OCI-LY7 (cell line): ENCODE data around the gene NSMCE1. TPM values are rescaled to one million over a fixed set of nuclear protein-coding genes. Genes with fewer than 3 reads are reported as not detected.
A peak's percentile ranks its signal among the peaks of the same experiment; 100 is the strongest.

ENCODE experiments used
- BruUV-seq: library from RNA; stranded (reverse); fragments of 400-500 nt; replicated peaks from 2 replicates; lab custom pipeline; 2021; lab: Mats Ljungman, UMichigan
- CTCF ChIA-PET: fragments of 300-600 bp; sonication (Branson Sonifier 250); formaldehyde crosslinking; loops from one replicate; lab custom pipeline; 2022; ENCODE audit warnings: antibody characterized with exemption; ENCODE audit not compliant: unreplicated experiment; lab: Charles Lee
- POLR2A ChIA-PET: fragments of 300-600 bp; sonication (Branson Sonifier 250); formaldehyde crosslinking; loops from one replicate; lab custom pipeline; 2022; ENCODE audit warnings: antibody characterized with exemption; lab: Charles Lee
- DNase-seq: peaks from one replicate; pipeline ENCODE4 v3.0.0-alpha.2; 2015; ENCODE audit warnings: low spot score
- H2AFZ ChIP-seq: fragments of 200-600 bp; sonication (generic), shearing (Covaris generic); 2 replicates; pipeline ENCODE4 v1.6.1; 2014; ENCODE audit warnings: mild to moderate bottlenecking, antibody characterized with exemption, low read length, moderate library complexity
- H3K27ac ChIP-seq: fragments of 200-600 bp; sonication (generic); 2 replicates; pipeline ENCODE4 v1.5.1; 2014; ENCODE audit warnings: mixed run types, low read depth, mild to moderate bottlenecking, moderate library complexity, low read length, inconsistent platforms; ENCODE audit not compliant: poor library complexity, severe bottlenecking
- H3K36me3 ChIP-seq: fragments of 200-600 bp; sonication (generic); 2 replicates; pipeline ENCODE4 v1.6.1; 2014; ENCODE audit warnings: mild to moderate bottlenecking, antibody characterized with exemption, low read length, moderate library complexity, mixed read lengths; ENCODE audit not compliant: insufficient read depth
- H3K4me1 ChIP-seq: fragments of 200-600 bp; sonication (generic); 2 replicates; pipeline ENCODE4 v1.5.1; 2014; ENCODE audit warnings: mild to moderate bottlenecking, low read length; ENCODE audit not compliant: insufficient read depth, poor library complexity, severe bottlenecking
- H3K4me2 ChIP-seq: fragments of 200-600 bp; sonication (generic); 2 replicates; pipeline ENCODE4 v1.6.1; 2014; ENCODE audit warnings: mild to moderate bottlenecking, low read length
- H3K4me3 ChIP-seq: fragments of 200-600 bp; sonication (generic); 2 replicates; pipeline ENCODE4 v1.5.1; 2014; ENCODE audit warnings: mild to moderate bottlenecking, low read depth, low read length; ENCODE audit not compliant: poor library complexity, severe bottlenecking
- H3K79me2 ChIP-seq: fragments of 200-600 bp; sonication (generic); 2 replicates; pipeline ENCODE4 v1.6.1; 2016; ENCODE audit warnings: low read depth, mild to moderate bottlenecking, low read length, moderate library complexity, mixed read lengths; ENCODE audit not compliant: insufficient read depth
- H3K9me2 ChIP-seq: fragments of 200-600 bp; sonication (generic); 2 replicates; pipeline ENCODE4 v1.6.1; 2016; ENCODE audit warnings: mild to moderate bottlenecking, low read length, mixed read lengths; ENCODE audit not compliant: insufficient read depth
- H3K9me3 ChIP-seq: fragments of 200-600 bp; sonication (generic); 2 replicates; pipeline ENCODE4 v1.6.1; 2014; ENCODE audit warnings: mild to moderate bottlenecking, mixed run types, low read length, mixed read lengths
- H4K20me1 ChIP-seq: fragments of 200-600 bp; sonication (generic); 2 replicates; pipeline ENCODE4 v1.6.1; 2014; ENCODE audit warnings: mild to moderate bottlenecking, antibody characterized with exemption, low read length, moderate library complexity, mixed read lengths; ENCODE audit not compliant: insufficient read depth
- CTCF ChIP-seq: fragments of 200-600 bp; sonication (generic); conservative IDR thresholded peaks from 2 replicates; pipeline ENCODE4 v1.5.1; 2014; ENCODE audit warnings: mild to moderate bottlenecking, antibody characterized with exemption, low read length, moderate library complexity, mixed read lengths
- EZH2phosphoT487 ChIP-seq: fragments of 200-600 bp; sonication (generic); IDR thresholded peaks from 2 replicates; pipeline ENCODE4 v1.6.1; 2018; ENCODE audit warnings: low read depth, borderline replicate concordance, mild to moderate bottlenecking, mixed run types, antibody characterized with exemption, low read length, moderate library complexity, mixed read lengths
- intact Hi-C: fragments of 100-400 bp; cut with micrococcal nuclease; formaldehyde crosslinking; loops from one replicate; pipeline ENCODE4 v1.10.0; 2022; ENCODE audit not compliant: unreplicated experiment
- total RNA-seq, 2 experiments: library from RNA; depleted of rRNA in 1 of 2; stranded (reverse); fragments of >200 nt in 1 of 2; shearing (Covaris generic) in 1 of 2; gene quantifications; 2 replicates each; pipeline ENCODE4 v1.2.3, GENCODE V29; 2014 to 2022

The NSMCE1 gene
- total RNA-seq, 2 experiments from 2014 or later = 51.1 to 84.0 TPM

GRCh38 chr16:27224271-27224737 lies 44.3 kb downstream of the NSMCE1 start:
- intact Hi-C loops = no loop called here
- no peaks in the 10 kb centered on the region for H3K9me2 ChIP-seq
- POLR2A ChIA-PET = no interaction called here
- no peaks in the 10 kb centered on the region for H3K9me3 ChIP-seq
- DNase-seq = no peak
- H3K79me2 ChIP-seq = no peaks in the 10 kb centered on the region
- no peak for TF ChIP-seq EZH2phosphoT487
- no peak overlapping the region for H3K27ac ChIP-seq
- no peak overlapping the region for H3K4me2 ChIP-seq
- peaks cover 8% of the 10 kb centered on the region for H3K4me1 ChIP-seq
- H3K36me3 ChIP-seq = peaks cover 7% of the 10 kb centered on the region; the same call in 1 of the 2 replicates
- BruUV-seq = no TSS peak
- H2AFZ ChIP-seq = no peak overlapping the region
- H4K20me1 ChIP-seq = no peaks in the 10 kb centered on the region
- CTCF ChIA-PET = no interaction called here
- no peak overlapping the region for H3K4me3 ChIP-seq

GRCh38 chr16:27223701-27224100 lies 44.9 kb downstream of the NSMCE1 start:
- peaks cover 8% of the 10 kb centered on the region for H3K4me1 ChIP-seq
- no peak overlapping the region for H2AFZ ChIP-seq
- no peak overlapping the region for H3K4me2 ChIP-seq
- no peaks in the 10 kb centered on the region for H3K79me2 ChIP-seq
- no peak for TF ChIP-seq CTCF
- TF ChIP-seq EZH2phosphoT487 = no peak
- BruUV-seq = no TSS peak
- peaks cover 7% of the 10 kb centered on the region; the same call in 1 of the 2 replicates for H3K36me3 ChIP-seq
- POLR2A ChIA-PET = no interaction called here
- no peaks in the 10 kb centered on the region for H3K9me2 ChIP-seq
- no peak overlapping the region for H3K27ac ChIP-seq
- no peak overlapping the region for H3K4me3 ChIP-seq
- intact Hi-C loops = no loop called here
- H4K20me1 ChIP-seq = no peaks in the 10 kb centered on the region
- CTCF ChIA-PET = interaction anchor here (0.5 kb wide), 1 partner anchor 13 kb away, joined by 3 read pairs; no protein-coding TSS in a partner anchor
- no peak for DNase-seq
- H3K9me3 ChIP-seq = no peaks in the 10 kb centered on the region

DNA sequence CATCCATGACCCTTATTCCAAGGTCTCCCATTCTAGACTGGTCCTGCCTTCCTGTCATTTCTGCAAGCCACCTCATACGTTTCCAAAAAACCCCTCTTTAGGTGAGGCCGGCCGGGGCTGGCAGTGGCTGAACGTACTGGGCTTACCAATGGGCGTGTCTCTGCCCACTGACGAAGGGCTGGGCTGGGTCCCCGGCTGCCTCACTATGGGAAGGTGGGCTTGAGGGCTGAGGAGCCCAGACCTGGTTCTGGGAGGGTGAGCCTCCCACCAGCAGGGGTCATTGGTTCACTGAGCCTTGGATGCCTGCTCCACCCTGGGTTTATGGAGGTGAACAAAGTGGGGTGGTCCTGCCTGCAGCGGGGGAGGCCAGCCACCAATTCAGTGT lies 45.4 kb downstream of the NSMCE1 start:
- no peak for DNase-seq
- peaks cover 8% of the 10 kb centered on the region for H3K4me1 ChIP-seq
- ChIA-PET POLR2A (no interaction called here), CTCF (interaction anchor here (0.5 kb wide), 1 partner anchor 13 kb away, joined by 3 read pairs; no protein-coding TSS in a partner anchor)
- no peaks in the 10 kb centered on the region for H4K20me1 ChIP-seq
- TF ChIP-seq CTCF (peak; percentile 44; the same call in 1 of the 2 replicates), EZH2phosphoT487 (no peak)
- H3K4me3 ChIP-seq = no peak overlapping the region
- no peak overlapping the region for H3K4me2 ChIP-seq
- BruUV-seq = no TSS peak
- H3K79me2 ChIP-seq = no peaks in the 10 kb centered on the region
- no peaks in the 10 kb centered on the region for H3K9me3 ChIP-seq
- no peaks in the 10 kb centered on the region for H3K9me2 ChIP-seq
- H3K36me3 ChIP-seq = peaks cover 7% of the 10 kb centered on the region; the same call in 1 of the 2 replicates
- H3K27ac ChIP-seq = no peak overlapping the region
- intact Hi-C loops = no loop called here
- no peak overlapping the region for H2AFZ ChIP-seq
